Right lobe of liver (tissue), 4 donors: Measurements from ENCODE around the gene ACSL1.

Source experiments
- CTCF ChIP-seq, 4 donors: fragments of 200-600 bp in 3 of 4; fragments of 450-650 bp in 1 of 4; IDR thresholded peaks; one replicate each; pipeline versions ENCODE4 v1.5.1 to v1.8.0; 2016 to 2022; ENCODE audit warnings: antibody characterized with exemption in 4 of 4, mild to moderate bottlenecking in 2 of 4
- POLR2A ChIP-seq: fragments of 450-650 bp; IDR thresholded peaks from one replicate; pipeline ENCODE4 v1.6.1; 2017; ENCODE audit warnings: antibody characterized with exemption, mild to moderate bottlenecking
- donor health status: DM: no; HTN: no; CAD: no.
- donor health status: DM: no; HTN: no; CAD: no.
- donor health status: DM: no; HTN: yes; CAD: no.

- TF ChIP-seq CTCF (IDR thresholded peaks at IDR 0.05) (no peak), POLR2A (peak; percentile 10)
Measured at GRCh38 chr4:184811526-184812198, 14.1 kb downstream of the ACSL1 start.
